GM19397 (cell line): ENCODE data around the gene OLFM1.
"Not testable (repeated sequence)": the region's sequence is repeated elsewhere in the genome, so short reads cannot be mapped to it uniquely, and the experiment has no call there.

Experiments
- ATAC-seq: cut with Tn5 transposase; IDR thresholded peaks from one replicate; pipeline ENCODE4 v1.9.1; 2021; ENCODE audit warnings: mild to moderate bottlenecking, moderate library complexity; ENCODE audit not compliant: unreplicated experiment

The OLFM1 gene

DNA sequence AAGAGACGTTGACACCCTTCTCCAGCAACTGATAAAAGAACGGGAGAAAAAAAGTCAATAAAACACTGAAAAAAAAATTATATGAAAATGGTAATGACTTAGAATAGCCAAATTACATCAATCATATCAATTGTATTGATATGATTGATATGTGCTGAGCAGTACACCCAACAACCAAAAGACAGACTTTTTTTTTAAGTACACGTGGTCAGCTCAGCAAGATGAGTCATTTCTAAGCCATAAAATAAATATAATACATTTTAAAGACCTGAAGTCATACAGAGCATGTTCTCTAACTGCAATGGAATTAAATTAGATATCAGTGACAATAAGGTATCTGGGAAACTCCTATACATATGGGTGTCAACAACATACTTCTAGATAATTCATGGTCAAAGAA lies 30.9 kb upstream of the OLFM1 start:
- ATAC-seq = no peak

DNA sequence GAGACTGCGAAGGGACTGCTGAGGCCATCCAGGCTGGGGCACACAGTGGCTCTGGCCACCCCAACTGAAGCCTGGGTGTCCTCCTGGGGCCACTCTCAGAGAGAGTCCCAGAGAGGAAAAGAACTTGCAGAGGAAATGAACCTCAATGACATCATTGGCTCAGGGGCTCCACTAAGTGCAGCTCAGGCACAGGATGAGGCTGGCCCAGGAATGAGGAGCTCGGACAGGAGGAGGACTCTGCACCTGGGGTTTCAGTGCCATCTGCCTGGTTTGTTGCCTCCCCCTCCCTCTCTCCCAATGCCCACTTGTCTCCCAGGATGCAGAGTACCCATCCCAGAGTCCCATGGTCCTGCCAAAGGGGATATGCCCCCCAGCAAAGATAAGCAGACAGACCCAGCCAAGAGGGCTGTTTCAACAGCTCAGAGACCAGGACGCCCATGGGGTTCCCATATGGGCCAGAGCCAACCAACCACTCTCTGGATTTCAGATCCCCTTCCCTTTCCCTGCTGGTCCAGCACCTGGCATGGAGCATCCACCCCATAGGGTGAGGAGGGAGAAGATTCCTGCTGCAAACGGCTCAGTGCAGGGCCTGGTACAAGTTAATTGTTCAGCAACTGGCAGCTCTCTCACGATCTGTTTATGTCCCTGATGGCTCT lies 26.9 kb upstream of the OLFM1 start:
- ATAC-seq = no peak

DNA sequence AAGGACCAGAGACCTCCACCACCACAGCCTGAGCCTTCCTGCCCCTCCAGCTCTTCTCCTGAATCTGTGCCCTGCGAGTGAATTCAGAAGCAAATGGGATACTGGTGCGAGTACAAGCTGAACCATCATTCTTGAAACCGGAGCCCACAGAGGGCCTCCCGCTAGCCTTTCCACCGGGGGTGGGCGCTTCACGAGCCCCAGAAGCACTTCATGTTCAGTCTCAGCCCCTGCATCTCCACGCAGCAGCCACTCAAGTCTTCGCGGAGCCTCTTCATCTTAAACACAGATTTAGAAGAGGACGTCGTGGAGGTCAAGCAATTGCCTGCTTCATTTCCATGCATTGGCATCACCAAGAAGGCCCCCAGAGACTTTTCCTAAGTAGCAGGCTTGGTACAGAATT lies 26.0 kb upstream of the OLFM1 start:
- ATAC-seq = no peak

DNA sequence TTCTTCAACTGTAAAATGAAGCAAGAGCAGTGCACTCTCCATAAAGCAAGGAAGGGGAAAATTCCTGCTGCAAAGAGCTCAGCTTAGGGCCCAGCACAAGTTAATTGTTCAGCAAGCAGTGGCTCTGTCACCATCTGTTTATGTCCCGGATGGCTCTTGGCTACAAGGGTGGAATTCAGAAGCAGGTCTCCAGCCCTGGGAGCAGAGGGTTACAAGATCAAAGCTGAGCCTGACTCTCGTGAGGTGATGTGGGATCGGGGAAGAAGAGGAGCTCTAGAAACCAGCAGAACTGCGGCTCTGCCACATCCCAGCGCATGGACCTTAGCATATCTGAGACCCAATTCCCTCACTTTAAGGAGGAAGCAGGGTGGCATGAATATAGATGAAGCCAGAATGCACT lies 25.2 kb upstream of the OLFM1 start:
- ATAC-seq = no peak

DNA sequence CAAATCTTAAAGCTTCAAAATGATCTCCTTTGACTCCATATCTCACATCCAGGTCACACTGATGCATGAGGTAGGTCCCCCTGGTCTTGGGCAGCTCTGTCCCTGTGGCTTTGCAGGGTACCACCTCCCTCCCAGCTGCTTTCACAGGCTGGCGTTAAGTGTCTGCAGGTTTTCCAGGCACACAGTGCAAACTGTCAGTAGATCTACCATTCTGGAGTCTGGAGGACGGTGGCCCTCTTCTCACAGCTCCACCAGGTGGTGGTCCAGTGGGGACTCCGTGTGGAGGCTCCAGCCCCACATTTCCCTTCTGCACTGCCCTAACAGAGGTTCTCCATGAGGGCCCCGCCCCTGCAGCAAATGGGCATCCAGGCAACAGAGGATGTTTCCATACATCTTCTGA lies 24.0 kb upstream of the OLFM1 start:
- not testable (repeated sequence) for ATAC-seq

DNA sequence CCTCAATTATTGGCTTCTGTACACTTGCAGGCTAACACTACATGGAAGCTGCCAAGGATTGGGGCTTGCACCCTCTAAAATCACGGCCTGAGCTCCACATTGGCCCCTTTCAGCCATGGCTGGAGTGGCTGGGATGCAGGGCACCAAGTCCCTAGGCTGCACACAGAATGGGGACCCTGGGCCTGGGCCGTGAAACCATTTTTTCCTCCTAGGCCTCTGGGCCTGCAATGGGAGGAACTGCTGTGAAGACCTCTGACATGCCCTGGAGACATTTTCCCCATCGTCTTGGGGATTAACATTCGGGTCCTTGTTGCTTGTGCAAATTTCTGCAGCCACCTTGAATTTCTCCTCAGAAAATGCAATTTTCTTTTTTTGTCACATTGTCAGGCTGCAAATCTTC lies 23.6 kb upstream of the OLFM1 start:
- not testable (repeated sequence) for ATAC-seq

DNA sequence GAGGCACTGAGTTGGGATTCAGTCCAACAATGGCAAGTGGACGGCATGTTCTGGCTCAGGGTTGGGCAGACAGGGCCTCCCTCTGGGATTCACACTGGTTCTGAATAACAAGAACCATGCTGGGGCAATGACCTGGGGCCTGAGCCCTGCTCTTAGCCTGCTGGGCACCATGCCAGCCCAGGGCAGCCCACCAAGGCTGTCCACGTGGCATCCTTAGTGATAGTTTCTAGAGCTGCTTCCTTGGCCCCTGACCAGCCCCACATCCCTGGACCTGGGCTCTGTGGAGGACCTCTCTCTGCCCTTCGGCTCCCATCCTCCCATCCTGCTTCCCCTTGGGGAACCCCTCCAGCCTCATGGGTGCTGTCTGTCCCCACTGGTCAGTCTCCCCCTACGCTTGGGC lies 22.3 kb upstream of the OLFM1 start:
- ATAC-seq = no peak

DNA sequence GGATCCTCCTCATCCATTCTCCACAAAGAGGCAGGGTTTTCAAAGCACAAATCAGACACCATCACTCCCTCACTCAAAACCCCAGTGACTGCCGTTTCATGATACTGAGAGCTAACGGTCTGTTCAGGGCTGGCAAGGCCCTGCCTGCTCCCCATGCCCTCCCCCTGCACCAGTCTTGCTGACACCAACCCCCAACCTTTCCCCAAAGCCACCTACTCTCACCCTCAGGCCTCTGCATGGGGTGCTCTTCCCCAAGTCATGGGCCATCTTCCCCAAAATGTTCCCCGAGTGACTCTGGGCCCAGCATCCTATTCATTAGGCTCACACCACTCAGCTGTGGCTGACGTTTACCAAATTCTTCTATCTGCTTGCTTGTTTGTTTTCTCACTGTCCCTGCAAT lies 21.7 kb upstream of the OLFM1 start:
- ATAC-seq = no peak

DNA sequence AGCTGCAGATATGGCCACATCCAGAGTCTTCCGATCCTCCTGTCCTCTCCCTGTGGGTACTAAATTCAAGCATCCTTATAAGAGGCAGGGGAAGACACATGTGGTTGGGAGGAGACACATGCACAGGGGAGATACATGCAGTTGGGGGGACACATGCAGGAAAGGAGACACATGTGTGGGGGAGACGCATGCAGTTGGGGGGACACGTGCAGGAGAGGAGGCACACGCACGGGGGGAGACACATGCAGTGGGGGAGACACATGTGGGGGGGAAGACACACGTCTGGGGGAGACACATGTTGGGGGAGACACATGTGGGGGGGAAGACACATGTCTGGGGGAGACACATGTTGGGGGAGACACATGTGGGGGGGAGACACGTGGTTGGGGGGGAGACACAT lies 21.2 kb upstream of the OLFM1 start:
- no peak for ATAC-seq

DNA sequence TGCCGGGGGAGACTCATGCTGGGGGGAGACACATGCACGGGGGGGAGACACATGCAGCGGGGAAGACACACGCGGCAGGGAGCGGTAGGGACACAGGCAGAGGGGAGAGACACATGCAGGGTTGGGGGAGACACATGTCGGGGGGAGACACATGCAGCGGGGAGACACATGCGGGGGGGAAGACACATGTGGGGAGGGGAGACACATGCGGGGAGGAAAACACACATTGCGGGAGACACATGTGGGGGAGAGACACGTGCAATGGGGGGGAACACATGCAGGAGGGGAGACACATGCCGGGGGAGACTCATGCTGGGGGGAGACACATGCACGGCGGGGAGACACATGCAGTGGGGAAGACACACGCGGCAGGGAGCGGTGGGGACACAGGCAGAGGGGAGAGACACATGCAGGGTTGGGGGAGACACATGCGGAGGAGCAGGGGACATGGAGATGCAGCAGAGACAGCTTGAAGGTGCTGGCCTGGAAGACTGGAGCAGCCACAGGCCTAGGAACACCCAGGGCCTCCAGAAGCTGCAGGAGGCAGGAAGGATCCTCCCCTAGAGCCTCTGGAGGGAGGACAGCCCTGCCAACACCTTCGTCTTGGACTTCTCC lies 20.3 kb upstream of the OLFM1 start:
- ATAC-seq = no peak

DNA sequence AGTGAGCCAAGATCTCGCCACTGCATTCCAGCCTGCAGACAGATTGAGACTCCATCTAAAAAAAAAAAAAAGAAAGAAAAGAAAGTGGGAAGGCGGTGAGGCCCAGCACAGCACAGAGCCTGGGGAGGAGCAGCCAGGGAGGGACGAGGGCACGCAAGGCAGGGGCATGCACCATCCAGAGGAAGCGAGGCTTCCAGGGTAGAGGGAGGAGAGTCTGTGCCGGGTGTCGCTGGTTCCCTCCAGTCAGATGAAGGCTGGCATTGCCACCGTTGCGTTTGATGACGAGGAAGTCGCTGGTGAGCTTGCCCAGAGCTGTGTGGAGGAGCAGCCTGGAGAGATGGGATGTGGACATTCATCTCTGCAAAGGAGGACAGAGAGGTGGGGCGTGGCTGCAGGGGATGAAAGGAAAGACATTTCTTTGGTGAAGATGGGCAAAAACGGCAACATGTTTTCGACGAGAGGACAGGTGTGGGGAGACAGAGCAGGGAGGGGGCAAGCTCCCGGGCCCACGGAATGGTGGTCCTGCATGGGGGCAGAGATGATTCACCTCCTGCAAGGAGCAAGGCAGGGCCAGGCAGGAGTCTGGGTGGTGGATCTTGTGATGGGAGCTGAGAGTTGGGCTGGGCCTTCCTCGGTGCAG lies 18.6 kb upstream of the OLFM1 start:
- ATAC-seq = no peak

DNA sequence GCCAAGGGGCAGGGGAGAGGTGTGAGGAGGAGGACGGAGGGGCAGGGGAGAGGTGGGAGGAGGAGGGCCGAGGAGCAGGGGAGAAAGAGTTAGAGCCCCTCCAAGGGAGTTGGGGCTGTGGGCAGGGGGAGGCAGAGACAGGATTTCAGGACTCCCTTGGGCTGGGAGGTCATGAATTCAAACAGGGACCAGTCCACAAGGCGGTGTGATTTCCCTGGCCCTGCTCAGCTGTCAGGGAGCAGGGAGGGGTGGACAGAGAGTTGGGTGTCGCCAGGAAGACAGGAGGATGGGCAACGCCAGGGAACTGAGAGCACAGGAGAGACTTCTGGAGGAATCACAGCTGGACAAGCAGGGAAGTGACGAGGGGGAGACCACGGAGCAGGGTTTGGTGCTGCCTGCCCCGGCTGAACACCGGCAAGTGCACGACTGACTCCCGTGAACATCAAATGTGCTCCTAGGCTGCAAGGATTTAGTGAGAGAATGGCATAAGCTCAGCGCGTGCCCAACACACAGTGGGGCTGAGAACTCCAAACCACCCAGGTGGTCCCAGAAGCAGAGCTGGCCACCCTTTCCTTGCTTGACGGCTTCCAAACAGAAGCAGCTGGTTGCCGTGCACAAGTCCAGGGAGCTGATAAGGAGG lies 17.8 kb upstream of the OLFM1 start:
- ATAC-seq = no peak

DNA sequence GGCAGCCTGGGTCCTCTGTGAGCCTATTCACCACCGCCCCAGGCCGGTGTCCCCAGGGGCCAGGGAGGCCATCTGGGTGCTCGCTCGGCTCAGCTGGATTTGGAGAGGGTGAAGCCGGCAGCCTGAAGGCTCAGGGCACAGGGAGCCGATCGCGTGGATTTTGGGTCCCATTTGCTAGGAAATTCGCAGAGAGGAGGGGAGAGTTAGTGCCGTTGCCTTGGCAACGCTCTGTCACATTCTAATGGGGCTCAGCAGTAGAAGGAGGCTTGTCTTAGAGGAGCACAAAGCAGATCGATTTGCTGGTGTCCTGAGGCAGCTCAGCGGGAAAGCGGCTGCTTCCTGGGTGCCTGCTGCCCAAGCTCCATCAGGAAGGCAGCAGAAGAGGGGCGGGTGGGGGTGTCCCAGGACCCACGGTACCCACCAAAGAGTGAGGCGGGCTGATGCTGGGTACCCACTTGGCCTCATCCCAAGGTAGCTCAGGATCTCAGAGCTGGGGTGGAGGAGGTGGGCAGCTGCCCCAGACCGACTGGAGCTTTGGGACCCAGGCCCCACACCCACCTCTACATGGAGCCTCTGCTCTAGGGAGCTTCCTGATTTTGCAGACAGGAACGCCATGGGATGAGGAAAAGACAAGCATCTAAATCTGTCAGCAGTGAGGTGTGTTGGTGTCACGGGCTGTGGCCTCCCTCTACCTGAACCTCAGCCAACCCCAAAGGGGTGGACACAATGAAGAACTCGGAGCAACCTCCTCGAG lies 17.1 kb upstream of the OLFM1 start:
- no peak for ATAC-seq

DNA sequence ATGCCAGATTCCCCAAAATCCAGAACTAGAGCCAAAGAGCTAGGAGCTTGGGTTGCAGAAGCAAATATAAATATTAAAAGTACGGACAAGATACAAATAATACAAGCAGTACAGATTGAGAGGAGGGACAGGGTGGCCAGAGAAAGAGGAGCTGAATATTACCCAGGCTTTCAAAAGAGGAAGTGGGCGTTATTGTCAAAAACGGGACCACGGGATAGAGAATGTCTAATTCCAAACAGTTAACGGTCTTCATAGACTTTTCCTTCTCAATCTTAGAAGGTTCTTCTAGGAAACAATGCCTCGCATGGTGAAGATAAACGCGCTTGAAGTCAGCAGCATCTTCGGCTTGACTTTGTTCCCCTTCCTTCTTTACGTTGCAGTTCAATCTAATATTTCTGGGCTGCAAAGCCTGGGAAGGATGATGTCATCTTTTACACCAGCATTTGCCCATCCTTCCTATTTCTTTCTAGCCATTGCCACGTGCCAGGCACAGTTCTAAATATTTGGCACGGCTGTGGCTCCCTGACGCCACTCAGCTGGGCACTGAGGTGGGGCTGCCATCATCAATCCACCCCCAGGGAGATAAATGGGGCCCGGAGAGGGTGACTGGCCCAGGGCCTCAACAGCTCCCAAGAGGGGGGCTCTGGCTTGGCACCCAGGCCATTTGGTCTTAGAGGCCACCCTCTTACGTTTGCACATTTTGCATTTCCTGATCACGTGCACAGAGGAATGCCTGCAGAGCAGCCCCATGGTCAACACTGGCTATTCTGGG lies 16.3 kb upstream of the OLFM1 start:
- ATAC-seq = no peak

DNA sequence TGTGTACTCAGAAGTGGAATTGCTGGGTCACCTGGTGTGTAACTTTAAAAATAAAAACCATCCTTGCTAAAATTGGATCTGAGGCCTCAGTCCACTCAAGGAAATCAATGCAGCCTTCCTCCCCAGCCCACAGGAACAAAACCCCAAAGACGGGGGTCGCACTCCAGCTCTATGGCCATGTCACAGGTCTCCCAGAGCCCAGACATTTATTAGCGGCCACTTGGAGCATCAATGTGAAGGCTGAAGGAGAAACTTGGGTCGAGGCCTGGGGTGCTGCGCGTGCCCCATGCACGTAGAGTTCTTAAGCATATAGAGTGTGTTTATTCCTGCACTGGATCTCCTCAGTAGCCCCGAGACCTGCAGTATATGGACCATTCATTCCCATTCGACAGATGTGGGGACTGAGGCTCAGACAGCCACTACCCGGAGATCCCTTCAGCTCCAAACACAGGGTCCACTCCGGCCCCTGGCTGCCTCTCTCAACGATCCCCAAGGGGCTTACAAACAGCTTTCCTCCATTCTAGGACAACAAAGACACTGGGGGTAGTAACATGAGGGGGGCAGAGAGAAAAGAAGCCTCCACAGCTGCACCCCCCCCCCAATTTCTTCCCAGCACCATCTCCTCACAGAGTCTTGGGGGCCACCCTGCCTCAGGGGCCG lies 14.3 kb upstream of the OLFM1 start:
- no peak for ATAC-seq

DNA sequence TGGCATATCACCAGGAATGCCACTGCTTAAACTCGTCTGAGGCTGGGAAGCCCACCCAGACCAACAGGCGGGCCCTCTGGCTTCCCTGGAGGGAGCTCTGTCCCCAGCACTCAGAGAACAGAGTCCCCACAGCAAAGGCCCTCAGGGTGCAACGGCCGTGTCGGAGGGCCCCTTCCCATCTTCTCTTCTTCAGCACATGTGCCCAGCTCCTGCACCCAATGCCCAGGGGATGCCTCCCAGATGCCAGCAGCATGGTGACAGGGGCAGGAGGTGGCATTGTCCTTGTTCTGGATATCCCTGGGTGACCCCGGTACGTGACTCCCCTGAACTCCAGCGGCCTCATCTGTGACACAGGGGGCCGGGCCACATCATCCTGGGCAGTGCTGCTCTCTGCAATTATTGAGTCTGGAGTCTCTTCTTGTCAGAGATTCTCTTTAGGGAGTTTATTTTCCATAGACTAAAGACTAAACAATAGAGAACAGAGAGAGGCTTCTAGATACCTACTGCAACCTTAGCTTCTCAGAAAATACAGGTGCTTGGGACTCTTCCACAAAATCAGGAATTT lies 13.6 kb upstream of the OLFM1 start:
- no peak for ATAC-seq

DNA sequence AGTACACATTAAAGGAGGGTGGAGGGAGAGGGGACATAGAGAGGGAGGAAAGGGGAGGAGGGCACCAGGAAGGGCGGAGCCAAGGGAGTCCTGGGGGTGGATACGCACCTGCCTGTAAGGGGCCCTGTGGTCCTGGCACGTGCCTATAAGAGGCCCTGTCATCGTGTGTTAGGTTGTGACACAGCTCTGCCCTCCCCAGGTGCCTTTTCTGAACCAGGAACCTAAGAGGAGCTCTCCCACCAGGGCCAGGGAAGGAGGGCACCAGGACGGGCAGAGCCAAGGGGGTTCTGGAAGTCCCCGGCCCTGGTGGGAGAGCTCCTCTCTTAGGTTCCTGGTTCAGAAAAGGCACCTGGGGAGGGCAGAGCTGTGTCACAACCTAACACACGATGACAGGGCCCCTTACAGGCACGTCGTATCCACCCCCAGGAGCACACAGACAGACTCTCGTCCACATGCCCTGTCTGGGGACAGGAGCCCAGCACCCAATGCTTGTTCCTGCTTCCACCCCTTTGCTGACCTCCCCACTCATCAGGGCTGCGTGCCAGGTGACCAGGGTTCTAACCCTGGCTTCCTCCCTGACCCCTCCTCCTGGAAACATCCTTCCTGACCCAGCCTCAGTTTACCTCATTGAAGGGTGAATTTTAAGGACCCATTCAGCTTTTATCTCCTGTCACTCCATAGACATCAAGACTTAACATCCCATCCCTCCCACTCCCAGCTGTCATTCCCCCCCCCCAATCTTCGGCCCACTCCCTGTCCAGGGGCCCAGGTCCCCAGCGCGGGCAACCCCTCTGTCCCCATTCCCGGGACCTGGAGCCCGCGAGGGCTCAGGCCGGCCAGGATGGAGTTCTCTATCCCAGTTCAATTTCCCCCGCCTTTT lies 12.9 kb upstream of the OLFM1 start:
- ATAC-seq = no peak

DNA sequence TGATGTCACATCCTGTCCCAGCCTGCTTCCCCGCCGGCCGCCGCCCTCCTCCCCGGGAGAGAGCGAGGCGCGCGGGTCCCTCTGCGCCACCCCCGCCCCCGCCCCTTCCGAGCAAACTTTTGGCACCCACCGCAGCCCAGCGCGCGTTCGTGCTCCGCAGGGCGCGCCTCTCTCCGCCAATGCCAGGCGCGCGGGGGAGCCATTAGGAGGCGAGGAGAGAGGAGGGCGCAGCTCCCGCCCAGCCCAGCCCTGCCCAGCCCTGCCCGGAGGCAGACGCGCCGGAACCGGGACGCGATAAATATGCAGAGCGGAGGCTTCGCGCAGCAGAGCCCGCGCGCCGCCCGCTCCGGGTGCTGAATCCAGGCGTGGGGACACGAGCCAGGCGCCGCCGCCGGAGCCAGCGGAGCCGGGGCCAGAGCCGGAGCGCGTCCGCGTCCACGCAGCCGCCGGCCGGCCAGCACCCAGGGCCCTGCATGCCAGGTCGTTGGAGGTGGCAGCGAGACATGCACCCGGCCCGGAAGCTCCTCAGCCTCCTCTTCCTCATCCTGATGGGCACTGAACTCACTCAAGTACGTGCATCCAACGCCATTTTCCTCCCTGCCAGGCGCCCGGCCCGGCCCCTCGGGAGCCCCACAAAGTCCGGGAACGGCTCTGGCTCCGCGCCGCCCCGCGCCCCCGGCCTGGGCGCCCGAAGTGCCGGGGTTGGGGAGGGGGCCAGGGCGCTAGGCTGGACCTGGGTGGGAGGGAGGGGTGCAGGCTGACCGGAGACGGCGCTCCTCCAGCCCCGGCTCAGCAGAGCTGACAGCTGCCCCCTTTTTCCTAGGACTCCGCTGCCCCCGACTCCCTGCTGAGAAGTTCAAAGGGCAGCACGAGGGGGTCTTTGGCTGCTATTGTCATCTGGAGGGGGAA lies 12.0 kb upstream of the OLFM1 start:
- no peak for ATAC-seq
